ENCODE measurements around the gene LYSMD1.

DNA sequence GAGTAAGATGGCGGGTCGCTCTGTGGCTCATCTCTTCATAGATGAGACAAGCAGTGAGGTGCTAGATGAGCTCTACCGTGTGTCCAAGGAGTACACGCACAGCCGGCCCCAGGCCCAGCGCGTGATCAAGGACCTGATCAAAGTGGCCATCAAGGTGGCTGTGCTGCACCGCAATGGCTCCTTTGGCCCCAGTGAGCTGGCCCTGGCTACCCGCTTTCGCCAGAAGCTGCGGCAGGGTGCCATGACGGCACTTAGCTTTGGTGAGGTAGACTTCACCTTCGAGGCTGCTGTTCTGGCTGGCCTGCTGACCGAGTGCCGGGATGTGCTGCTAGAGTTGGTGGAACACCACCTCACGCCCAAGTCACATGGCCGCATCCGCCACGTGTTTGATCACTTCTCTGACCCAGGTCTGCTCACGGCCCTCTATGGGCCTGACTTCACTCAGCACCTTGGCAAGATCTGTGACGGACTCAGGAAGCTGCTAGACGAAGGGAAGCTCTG lies 6.9 kb downstream of the LYSMD1 start:
- TF ChIP-seq EP300 (IDR thresholded peaks at IDR 0.05), result no peak
- TF ChIP-seq, protein P1, sequence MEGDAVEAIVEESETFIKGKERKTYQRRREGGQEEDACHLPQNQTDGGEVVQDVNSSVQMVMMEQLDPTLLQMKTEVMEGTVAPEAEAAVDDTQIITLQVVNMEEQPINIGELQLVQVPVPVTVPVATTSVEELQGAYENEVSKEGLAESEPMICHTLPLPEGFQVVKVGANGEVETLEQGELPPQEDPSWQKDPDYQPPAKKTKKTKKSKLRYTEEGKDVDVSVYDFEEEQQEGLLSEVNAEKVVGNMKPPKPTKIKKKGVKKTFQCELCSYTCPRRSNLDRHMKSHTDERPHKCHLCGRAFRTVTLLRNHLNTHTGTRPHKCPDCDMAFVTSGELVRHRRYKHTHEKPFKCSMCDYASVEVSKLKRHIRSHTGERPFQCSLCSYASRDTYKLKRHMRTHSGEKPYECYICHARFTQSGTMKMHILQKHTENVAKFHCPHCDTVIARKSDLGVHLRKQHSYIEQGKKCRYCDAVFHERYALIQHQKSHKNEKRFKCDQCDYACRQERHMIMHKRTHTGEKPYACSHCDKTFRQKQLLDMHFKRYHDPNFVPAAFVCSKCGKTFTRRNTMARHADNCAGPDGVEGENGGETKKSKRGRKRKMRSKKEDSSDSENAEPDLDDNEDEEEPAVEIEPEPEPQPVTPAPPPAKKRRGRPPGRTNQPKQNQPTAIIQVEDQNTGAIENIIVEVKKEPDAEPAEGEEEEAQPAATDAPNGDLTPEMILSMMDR (IDR thresholded peaks at IDR 0.05), result no peak
